Measurements from ENCODE around the gene THAP2.
"Not testable (repeated sequence)": the region's sequence is repeated elsewhere in the genome, so short reads cannot be mapped to it uniquely, and the experiment has no call there.

Gene THAP2

GRCh38 chr12:71685312-71685906, 21.3 kb downstream of the THAP2 start:
- in situ Hi-C loops (cut with HindIII; ENCODE audit: low sequenced_read_pairs) = no loop called here
- TF ChIP-seq CTCF (IDR thresholded peaks at IDR 0.05; ENCODE audit: low read depth, low read length, missing control alignments) = no peak
- H3K4me3 ChIP-seq (ENCODE audit: low read depth, low read length) = peak overlapping the region; percentile 70
- no peak for DNase-seq (ENCODE audit: low read depth)

- DNase-seq (ENCODE audit: low read depth) = peak; percentile 66
- in situ Hi-C loops (cut with HindIII; ENCODE audit: low sequenced_read_pairs) = no loop called here
- H3K4me3 ChIP-seq (ENCODE audit: low read depth, low read length) = peak within 1 kb of the TSS; percentile 70
- peak; percentile 19 for TF ChIP-seq CTCF (IDR thresholded peaks at IDR 0.05; ENCODE audit: low read depth, low read length, missing control alignments)
These were observed 22.0 kb downstream of the THAP2 start, which contains the start of gene TMEM19 for GRCh38 chr12:71685914-71686657. TSS of gene TMEM19 (plus strand) at chr12:71686082. CDS start at chr12:71686681, 599 bp downstream.

GRCh38 chr12:71686658-71687025, 22.5 kb downstream of the THAP2 start:
- no peak for DNase-seq (ENCODE audit: low read depth)
- H3K4me3 ChIP-seq (ENCODE audit: low read depth, low read length) = peak overlapping the region; percentile 70
- in situ Hi-C loops (cut with HindIII; ENCODE audit: low sequenced_read_pairs) = no loop called here
- no peak for TF ChIP-seq CTCF (IDR thresholded peaks at IDR 0.05; ENCODE audit: low read depth, low read length, missing control alignments)

GRCh38 chr12:71687172-71687571, 23.1 kb downstream of the THAP2 start:
- in situ Hi-C loops (cut with HindIII; ENCODE audit: low sequenced_read_pairs); DNase-seq (ENCODE audit: low read depth): not testable (repeated sequence)
- peak overlapping the region; percentile 70 for H3K4me3 ChIP-seq (ENCODE audit: low read depth, low read length)

GRCh38 chr12:71688961-71689570, 25.0 kb downstream of the THAP2 start:
- in situ Hi-C loops (cut with HindIII; ENCODE audit: low sequenced_read_pairs) = no loop called here
- no peak for DNase-seq (ENCODE audit: low read depth)
- H3K4me3 ChIP-seq (ENCODE audit: low read depth, low read length) = no peak overlapping the region
- TF ChIP-seq CTCF (IDR thresholded peaks at IDR 0.05; ENCODE audit: low read depth, low read length, missing control alignments) = no peak

- no peak overlapping the region for H3K4me3 ChIP-seq (ENCODE audit: low read depth, low read length)
- in situ Hi-C loops (cut with HindIII; ENCODE audit: low sequenced_read_pairs) = no loop called here
- DNase-seq (ENCODE audit: low read depth) = no peak
- no peak for TF ChIP-seq CTCF (IDR thresholded peaks at IDR 0.05; ENCODE audit: low read depth, low read length, missing control alignments)
These were observed 27.5 kb downstream of the THAP2 start for GRCh38 chr12:71691504-71692129.
